Measurements from ENCODE around the gene PAM. TPM values are rescaled to one million over a fixed set of nuclear protein-coding genes. Genes with fewer than 3 reads are reported as not detected.

Gene PAM
- total RNA-seq, 2 donors from 2014 or later, result 66.5 to 153 TPM

DNA sequence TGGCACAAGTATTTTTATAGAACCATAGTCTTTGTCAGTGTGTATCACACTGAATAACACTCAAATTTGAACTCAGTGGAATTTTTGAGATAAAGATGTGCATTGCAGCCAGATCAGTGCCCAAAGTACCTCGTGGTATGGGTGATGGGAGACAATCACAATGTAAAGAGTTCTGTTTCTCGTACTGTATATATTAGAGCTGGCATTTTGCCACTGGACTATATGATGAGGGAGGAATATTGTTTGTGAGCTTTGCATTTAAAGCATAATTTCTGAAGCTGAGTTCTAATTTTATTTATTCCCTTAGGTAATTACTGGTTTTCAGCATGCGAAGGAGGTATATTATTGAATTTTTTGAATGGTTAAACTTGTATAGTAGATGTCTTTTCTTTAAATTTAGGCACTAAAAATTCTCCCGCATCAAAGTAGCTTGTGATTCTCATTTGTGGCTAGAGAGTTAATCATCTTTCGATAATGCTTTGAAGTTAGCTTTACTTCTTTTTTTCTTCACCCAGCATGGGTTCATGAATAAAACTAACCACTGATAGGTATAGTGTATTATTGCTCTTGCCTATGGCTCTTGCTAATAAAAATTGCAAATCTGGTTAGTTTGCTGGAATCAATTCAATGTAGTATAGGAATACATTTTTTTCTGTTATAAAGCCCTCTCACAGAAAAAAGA lies 43.1 kb downstream of the PAM start:
- no peak overlapping the region for H3K27ac Mint-ChIP-seq
- H3K27me3 Mint-ChIP-seq, result no peaks in the 10 kb centered on the region
- ATAC-seq (replicated peaks), result no peak
- no peaks in the 10 kb centered on the region for H3K9me3 Mint-ChIP-seq
- peaks cover 24% of the 10 kb centered on the region for H3K4me1 Mint-ChIP-seq
- H3K4me3 Mint-ChIP-seq, result no peak overlapping the region
- peaks cover 28% of the 10 kb centered on the region for H3K36me3 Mint-ChIP-seq (ENCODE audit: low read depth)

GRCh38 chr5:102799017-102799416 lies 43.9 kb downstream of the PAM start:
- H3K27me3 Mint-ChIP-seq, result no peaks in the 10 kb centered on the region
- no peak for ATAC-seq (replicated peaks)
- H3K27ac Mint-ChIP-seq, result no peak overlapping the region
- peaks cover 32% of the 10 kb centered on the region for H3K36me3 Mint-ChIP-seq (ENCODE audit: low read depth)
- no peak overlapping the region for H3K4me3 Mint-ChIP-seq
- H3K4me1 Mint-ChIP-seq, result peaks cover 28% of the 10 kb centered on the region
- no peaks in the 10 kb centered on the region for H3K9me3 Mint-ChIP-seq

DNA sequence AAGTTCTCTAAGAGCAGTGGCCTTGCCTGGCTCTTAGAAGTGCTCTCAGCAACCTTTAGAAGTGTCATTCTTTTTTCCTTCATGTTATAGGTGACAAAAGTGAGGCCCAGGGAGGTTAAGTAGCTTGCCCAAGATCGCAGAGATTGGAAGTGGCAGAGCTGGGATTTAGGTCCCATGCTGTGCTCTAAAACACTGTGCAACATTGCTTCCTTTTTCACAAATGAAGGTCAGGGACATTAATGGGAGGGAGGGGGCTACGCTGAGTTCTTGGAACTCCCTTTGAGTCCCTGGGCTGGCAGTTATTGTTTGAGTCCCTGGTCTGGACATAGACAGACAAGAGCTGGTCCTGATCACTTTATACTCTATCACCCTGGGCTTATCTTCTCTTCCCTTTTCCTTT lies 45.3 kb downstream of the PAM start:
- peaks cover 31% of the 10 kb centered on the region for H3K4me1 Mint-ChIP-seq
- H3K36me3 Mint-ChIP-seq (ENCODE audit: low read depth), result peaks cover 46% of the 10 kb centered on the region
- no peak overlapping the region for H3K27ac Mint-ChIP-seq
- ATAC-seq (replicated peaks), result no peak
- H3K27me3 Mint-ChIP-seq, result no peaks in the 10 kb centered on the region
- no peaks in the 10 kb centered on the region for H3K9me3 Mint-ChIP-seq
- H3K4me3 Mint-ChIP-seq, result no peak overlapping the region

GRCh38 chr5:102801371-102801770 lies 46.3 kb downstream of the PAM start:
- no peaks in the 10 kb centered on the region for H3K27me3 Mint-ChIP-seq
- no peak overlapping the region for H3K27ac Mint-ChIP-seq
- H3K9me3 Mint-ChIP-seq, result no peaks in the 10 kb centered on the region
- ATAC-seq (replicated peaks), result no peak
- no peak overlapping the region for H3K4me3 Mint-ChIP-seq
- H3K4me1 Mint-ChIP-seq, result peaks cover 29% of the 10 kb centered on the region
- peaks cover 50% of the 10 kb centered on the region for H3K36me3 Mint-ChIP-seq (ENCODE audit: low read depth)

DNA sequence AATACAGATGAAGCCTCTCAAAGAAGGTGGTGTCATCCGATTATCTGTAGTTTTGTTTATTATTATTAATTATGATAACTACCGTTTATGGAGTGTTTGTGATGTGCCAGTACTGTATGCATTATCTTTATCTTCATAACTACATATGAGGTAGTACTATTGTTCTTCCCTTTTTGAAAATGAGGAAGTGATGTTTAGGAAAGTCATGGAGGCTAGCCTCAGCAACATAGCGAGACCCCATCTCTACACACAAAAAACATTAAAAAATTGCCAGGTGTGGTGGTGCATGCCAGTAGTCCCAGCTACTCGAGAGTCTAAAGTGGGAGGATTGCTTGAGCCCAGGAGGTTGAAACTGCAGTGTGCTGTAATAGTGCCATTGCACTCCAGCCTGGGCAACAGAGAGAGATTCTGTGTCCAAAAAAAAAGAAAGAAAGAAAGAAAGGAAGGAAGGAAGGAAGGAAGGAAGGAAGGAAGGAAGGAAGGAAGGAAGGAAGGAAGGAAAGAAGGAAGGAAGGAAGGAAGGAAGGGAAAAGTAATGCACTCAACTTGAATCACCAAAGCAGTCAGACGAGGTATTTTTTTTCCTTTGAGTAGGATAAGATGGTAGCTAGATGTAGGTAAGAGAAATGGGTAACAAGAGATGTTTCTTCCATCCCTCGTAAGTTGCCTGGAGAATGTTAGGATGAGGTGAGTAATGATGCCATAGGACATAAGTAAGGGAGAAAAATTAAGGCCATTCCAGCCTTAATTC lies 47.8 kb downstream of the PAM start:
- Mint-ChIP-seq H3K4me1 (peaks cover 28% of the 10 kb centered on the region), H3K27ac (no peak overlapping the region), H3K9me3 (no peaks in the 10 kb centered on the region), H3K4me3 (no peak overlapping the region), H3K36me3 (ENCODE audit: low read depth) (peaks cover 49% of the 10 kb centered on the region), H3K27me3 (no peaks in the 10 kb centered on the region)
- no peak for ATAC-seq (replicated peaks)

DNA sequence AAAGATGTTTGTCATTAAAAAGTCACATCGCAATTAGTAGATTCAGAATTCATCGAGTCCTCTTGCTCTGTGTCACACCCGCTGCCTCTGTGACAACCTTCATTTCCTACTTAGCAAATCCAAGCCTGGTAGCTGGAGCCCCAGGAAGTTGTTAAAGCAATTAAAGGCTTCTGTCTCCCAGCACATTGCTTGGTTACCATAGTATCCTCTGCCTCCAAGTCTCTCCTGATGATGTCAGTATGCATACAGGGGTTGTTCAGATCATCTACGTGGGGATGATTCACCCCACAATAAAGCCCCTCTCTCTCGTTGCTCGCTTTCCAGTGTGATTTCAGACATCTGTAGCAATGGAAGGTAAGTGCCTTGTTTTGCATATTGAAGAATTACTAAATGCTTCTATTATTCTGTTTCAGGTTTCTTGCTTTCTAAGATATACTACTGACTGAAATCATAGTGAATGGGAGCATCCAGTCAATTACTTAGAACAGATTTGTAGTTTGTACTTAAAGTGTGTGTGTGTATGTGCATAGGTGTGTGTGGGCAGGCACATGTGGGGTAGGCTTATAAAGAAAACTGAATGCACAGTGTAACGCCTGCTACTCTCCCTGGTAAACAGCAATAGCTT lies 52.9 kb downstream of the PAM start:
- no peak overlapping the region for H3K4me3 Mint-ChIP-seq
- H3K27ac Mint-ChIP-seq, result no peak overlapping the region
- peaks cover 8% of the 10 kb centered on the region for H3K4me1 Mint-ChIP-seq
- no peak for ATAC-seq (replicated peaks)
- H3K36me3 Mint-ChIP-seq (ENCODE audit: low read depth), result peaks cover 47% of the 10 kb centered on the region
- H3K27me3 Mint-ChIP-seq, result no peaks in the 10 kb centered on the region
- no peaks in the 10 kb centered on the region for H3K9me3 Mint-ChIP-seq

GRCh38 chr5:102809033-102809432 lies 53.9 kb downstream of the PAM start:
- H3K27me3 Mint-ChIP-seq, result no peaks in the 10 kb centered on the region
- no peak overlapping the region for H3K27ac Mint-ChIP-seq
- H3K4me3 Mint-ChIP-seq, result no peak overlapping the region
- peaks cover 13% of the 10 kb centered on the region for H3K4me1 Mint-ChIP-seq
- H3K9me3 Mint-ChIP-seq, result no peaks in the 10 kb centered on the region
- peaks cover 43% of the 10 kb centered on the region for H3K36me3 Mint-ChIP-seq (ENCODE audit: low read depth)
- ATAC-seq (replicated peaks), result no peak

- Mint-ChIP-seq H3K9me3 (no peaks in the 10 kb centered on the region), H3K4me1 (peaks cover 22% of the 10 kb centered on the region), H3K27ac (no peak overlapping the region), H3K27me3 (no peaks in the 10 kb centered on the region), H3K4me3 (no peak overlapping the region), H3K36me3 (ENCODE audit: low read depth) (peaks cover 29% of the 10 kb centered on the region)
- ATAC-seq (replicated peaks), result peak; percentile 48
Observed at GRCh38 chr5:102811972-102812371, 56.9 kb downstream of the PAM start.

DNA sequence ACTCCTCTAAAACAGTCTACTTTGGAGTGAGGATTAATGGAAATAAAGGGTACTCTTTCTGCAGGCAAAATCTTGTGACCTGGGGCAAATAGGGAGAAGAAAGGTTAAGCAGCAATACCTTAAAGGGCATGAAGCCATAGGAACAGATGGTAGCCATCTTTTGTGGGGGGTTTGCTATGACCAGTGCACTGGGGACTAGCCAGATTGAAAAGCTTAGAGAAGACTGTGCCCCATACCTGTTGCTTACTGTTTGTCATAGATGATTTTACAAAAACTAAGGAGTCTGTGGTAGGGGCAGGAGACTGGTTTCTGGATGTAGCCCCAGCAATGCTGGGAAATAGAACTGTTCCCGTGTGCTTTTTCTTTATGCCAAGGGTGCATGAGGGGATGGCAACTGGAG lies 58.6 kb downstream of the PAM start:
- Mint-ChIP-seq H3K9me3 (no peaks in the 10 kb centered on the region), H3K4me3 (no peak overlapping the region), H3K27me3 (no peaks in the 10 kb centered on the region), H3K4me1 (peaks cover 26% of the 10 kb centered on the region), H3K36me3 (ENCODE audit: low read depth) (peaks cover 22% of the 10 kb centered on the region), H3K27ac (no peak overlapping the region)
- no peak for ATAC-seq (replicated peaks)

DNA sequence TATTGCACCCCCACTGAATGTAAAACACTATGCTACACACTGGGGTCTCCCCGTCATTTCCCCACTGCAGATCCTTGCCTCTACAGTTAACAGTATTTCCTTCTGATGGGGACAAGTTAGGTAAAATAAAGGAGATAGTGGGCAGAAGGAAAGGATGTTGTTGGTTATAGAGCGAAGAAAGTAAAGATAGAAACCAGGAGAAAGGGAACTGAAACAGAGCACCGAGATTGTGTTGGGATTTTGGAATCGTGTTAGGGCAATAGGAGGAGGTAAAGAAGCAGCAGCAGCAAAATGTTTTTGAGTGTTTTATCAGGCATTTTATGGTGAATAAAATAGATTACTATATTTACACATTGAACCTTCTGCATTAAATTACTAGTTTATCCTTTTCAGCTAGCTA lies 60.0 kb downstream of the PAM start:
- Mint-ChIP-seq H3K27me3 (no peaks in the 10 kb centered on the region), H3K9me3 (no peaks in the 10 kb centered on the region), H3K4me3 (no peak overlapping the region), H3K4me1 (peaks cover 26% of the 10 kb centered on the region), H3K36me3 (ENCODE audit: low read depth) (peaks cover 14% of the 10 kb centered on the region), H3K27ac (no peak overlapping the region)
- no peak for ATAC-seq (replicated peaks)

- H3K4me1 Mint-ChIP-seq, result peaks cover 26% of the 10 kb centered on the region
- H3K4me3 Mint-ChIP-seq, result no peak overlapping the region
- H3K27ac Mint-ChIP-seq, result no peak overlapping the region
- H3K9me3 Mint-ChIP-seq, result no peaks in the 10 kb centered on the region
- no peak for ATAC-seq (replicated peaks)
- no peaks in the 10 kb centered on the region for H3K27me3 Mint-ChIP-seq
- peaks cover 14% of the 10 kb centered on the region for H3K36me3 Mint-ChIP-seq (ENCODE audit: low read depth)
Observed at GRCh38 chr5:102815540-102816332, 60.6 kb downstream of the PAM start.

DNA sequence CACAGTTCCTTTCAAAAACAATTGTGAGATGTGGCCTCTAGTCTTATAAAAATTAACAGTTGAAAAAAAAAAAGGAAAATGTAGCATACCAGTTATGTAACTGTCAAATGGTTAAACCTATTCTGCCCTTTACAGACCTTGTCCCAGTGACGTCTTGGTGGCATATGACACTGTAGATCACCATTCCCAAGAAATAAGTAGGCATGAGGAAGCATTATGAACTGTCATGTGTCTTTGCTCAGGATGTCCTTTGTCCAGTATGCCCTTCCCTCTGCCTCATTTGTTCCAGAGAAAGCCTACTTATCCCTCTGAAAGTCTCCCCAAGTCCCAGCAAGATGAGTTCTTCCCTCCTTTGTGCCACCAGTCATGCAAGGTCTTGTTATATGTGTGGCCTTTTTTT lies 63.2 kb downstream of the PAM start:
- Mint-ChIP-seq H3K27ac (no peak overlapping the region), H3K4me3 (no peak overlapping the region), H3K27me3 (no peaks in the 10 kb centered on the region), H3K9me3 (no peaks in the 10 kb centered on the region), H3K36me3 (ENCODE audit: low read depth) (peaks cover 14% of the 10 kb centered on the region), H3K4me1 (peaks cover 32% of the 10 kb centered on the region)
- ATAC-seq (replicated peaks), result no peak

DNA sequence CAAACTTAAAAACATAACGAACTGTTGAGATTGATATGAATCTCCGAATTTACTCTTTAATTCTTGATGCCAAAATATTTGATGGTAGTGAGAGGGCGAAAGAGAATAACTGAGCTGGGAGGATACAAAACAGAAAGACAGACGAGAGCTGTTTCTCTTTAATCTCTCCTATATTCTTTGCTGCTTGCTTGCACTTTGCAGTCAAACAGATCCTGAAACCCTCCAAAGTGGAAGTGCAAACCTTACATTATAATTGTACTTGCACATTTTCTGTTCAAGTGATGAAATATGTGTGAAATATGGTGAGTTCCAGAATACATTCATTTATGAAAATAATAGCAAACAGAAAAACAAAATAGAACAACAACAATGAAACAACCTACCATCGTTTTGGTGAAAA lies 63.8 kb downstream of the PAM start:
- Mint-ChIP-seq H3K27me3 (no peaks in the 10 kb centered on the region), H3K4me3 (no peak overlapping the region), H3K9me3 (no peaks in the 10 kb centered on the region), H3K4me1 (peaks cover 27% of the 10 kb centered on the region), H3K36me3 (ENCODE audit: low read depth) (peaks cover 14% of the 10 kb centered on the region), H3K27ac (no peak overlapping the region)
- no peak for ATAC-seq (replicated peaks)

GRCh38 chr5:102819634-102820033 lies 64.5 kb downstream of the PAM start:
- H3K27me3 Mint-ChIP-seq, result no peaks in the 10 kb centered on the region
- H3K4me1 Mint-ChIP-seq, result peaks cover 26% of the 10 kb centered on the region
- no peak overlapping the region for H3K27ac Mint-ChIP-seq
- no peak overlapping the region for H3K4me3 Mint-ChIP-seq
- H3K36me3 Mint-ChIP-seq (ENCODE audit: low read depth), result peaks cover 14% of the 10 kb centered on the region
- no peak for ATAC-seq (replicated peaks)
- no peaks in the 10 kb centered on the region for H3K9me3 Mint-ChIP-seq
